ENCODE measurements around the gene SERPINA12. TPM values are rescaled to one million over a fixed set of nuclear protein-coding genes. Genes with fewer than 3 reads are reported as not detected.

The SERPINA12 gene
- total and polyA plus RNA-seq, 7 donors = not detected

- Histone ChIP-seq H3K9me3 (no peaks in the 10 kb centered on the region), H3K27me3 (ENCODE audit: insufficient read depth in 3 of 3, low read length in 2 of 3) (peaks cover 0 to 4% (median 2%) of the 10 kb centered on the region in 3 donors), H3K4me1 (no peaks in the 10 kb centered on the region), H3K27ac (no peak overlapping the region), H3K4me3 (no peak overlapping the region), H3K36me3 (ENCODE audit: insufficient read depth in 1 of 2, low read depth in 1 of 2) (no peaks in the 10 kb centered on the region)
- ATAC-seq = no peak
- no peak for TF ChIP-seq CTCF (IDR thresholded peaks at IDR 0.05)
- intact Hi-C loops (cut with DNase I) = no loop called here
- no peak for DNase-seq
- 50 to 59% (median 56%) methylated on average over 4 of the region's 4 CpGs for WGBS, 3 donors
Measured at GRCh38 chr14:94494085-94494484, 15.2 kb downstream of the SERPINA12 start.

- H3K4me3 ChIP-seq = no peak overlapping the region
- H3K4me1 ChIP-seq = no peaks in the 10 kb centered on the region
- 41 to 46% (median 46%) methylated on average over 4 of the region's 4 CpGs for WGBS, 3 donors
- no peaks in the 10 kb centered on the region for H3K36me3 ChIP-seq (ENCODE audit: insufficient read depth in 1 of 2, low read depth in 1 of 2)
- intact Hi-C loops (cut with DNase I) = no loop called here
- H3K27ac ChIP-seq = no peak overlapping the region
- H3K9me3 ChIP-seq = no peaks in the 10 kb centered on the region
- ATAC-seq = no peak
- H3K27me3 ChIP-seq (ENCODE audit: insufficient read depth in 3 of 3, low read length in 2 of 3) = peaks cover 0 to 10% (median 2%) of the 10 kb centered on the region in 3 donors
- no peak for TF ChIP-seq CTCF (IDR thresholded peaks at IDR 0.05)
- DNase-seq = no peak
Measured at GRCh38 chr14:94491511-94491910, 17.8 kb downstream of the SERPINA12 start.

GRCh38 chr14:94489336-94489735, 19.9 kb downstream of the SERPINA12 start:
- Histone ChIP-seq H3K27me3 (ENCODE audit: insufficient read depth in 3 of 3, low read length in 2 of 3) (peaks cover 0 to 12% (median 2%) of the 10 kb centered on the region in 3 donors), H3K27ac (no peak overlapping the region), H3K36me3 (ENCODE audit: insufficient read depth in 1 of 2, low read depth in 1 of 2) (no peaks in the 10 kb centered on the region), H3K9me3 (no peaks in the 10 kb centered on the region), H3K4me1 (no peaks in the 10 kb centered on the region), H3K4me3 (no peak overlapping the region)
- 63 to 65% (median 64%) methylated on average over 11 of the region's 11 CpGs for WGBS, 3 donors
- TF ChIP-seq CTCF (IDR thresholded peaks at IDR 0.05) = no peak
- ATAC-seq (no peak), DNase-seq (no peak)
- intact Hi-C loops (cut with DNase I) = loop anchor here in 1 of 2 donors (5.0 to 10.0 kb wide), 3 partner anchors 62 to 355 kb away; no protein-coding TSS in a partner anchor

GRCh38 chr14:94486883-94487282, 22.4 kb downstream of the SERPINA12 start:
- DNase-seq (no peak), ATAC-seq (no peak)
- no peaks in the 10 kb centered on the region for H3K4me1 ChIP-seq
- 24 to 44% (median 27%) methylated on average over 5 of the region's 5 CpGs for WGBS, 3 donors
- H3K9me3 ChIP-seq = no peaks in the 10 kb centered on the region
- intact Hi-C loops (cut with DNase I) = loop anchor here in 1 of 2 donors (5.0 to 10.0 kb wide), 3 partner anchors 60 to 352 kb away; no protein-coding TSS in a partner anchor
- H3K36me3 ChIP-seq (ENCODE audit: insufficient read depth in 1 of 2, low read depth in 1 of 2) = no peaks in the 10 kb centered on the region
- H3K27ac ChIP-seq = no peak overlapping the region
- no peak overlapping the region for H3K4me3 ChIP-seq
- peaks cover 0 to 12% (median 2%) of the 10 kb centered on the region in 3 donors for H3K27me3 ChIP-seq (ENCODE audit: insufficient read depth in 3 of 3, low read length in 2 of 3)
- TF ChIP-seq CTCF (IDR thresholded peaks at IDR 0.05) = no peak

Data from psoas muscle (tissue), 8 donors.